GM10266 (cell line): Measurements from ENCODE around the gene TBC1D4.

Source experiments
- DNase-seq: peaks from one replicate; pipeline ENCODE4 v3.0.0; 2012; ENCODE audit errors: extremely low spot score
- TF ChIP-seq, protein P1 (sequence below): IDR thresholded peaks from 2 replicates; pipeline ENCODE4 v1.5.1; 2012; ENCODE audit warnings: mild to moderate bottlenecking, low read depth; ENCODE audit not compliant: control insufficient read depth, insufficient read depth; ENCODE audit errors: missing control alignments

TBC1D4 gene

DNA sequence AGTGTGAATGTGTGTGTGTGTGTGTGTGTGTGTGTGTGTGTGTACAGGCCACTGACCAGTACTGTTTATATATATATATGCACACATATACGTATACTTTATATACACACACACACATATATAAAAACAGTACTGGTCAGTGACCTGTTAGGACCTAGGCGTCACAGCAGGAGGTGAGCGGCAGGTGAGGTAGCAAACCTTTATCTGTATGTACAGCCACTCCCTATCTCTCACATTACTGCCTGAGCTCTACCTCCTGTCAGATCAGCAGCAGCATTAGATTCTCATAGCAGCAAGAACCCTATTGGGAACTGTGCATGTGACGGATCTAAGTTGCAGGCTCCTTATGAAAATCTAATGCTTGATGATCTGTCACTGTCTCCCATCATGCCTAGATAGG lies 34.5 kb downstream of the TBC1D4 start:
- DNase-seq = no peak
- TF ChIP-seq, protein P1, sequence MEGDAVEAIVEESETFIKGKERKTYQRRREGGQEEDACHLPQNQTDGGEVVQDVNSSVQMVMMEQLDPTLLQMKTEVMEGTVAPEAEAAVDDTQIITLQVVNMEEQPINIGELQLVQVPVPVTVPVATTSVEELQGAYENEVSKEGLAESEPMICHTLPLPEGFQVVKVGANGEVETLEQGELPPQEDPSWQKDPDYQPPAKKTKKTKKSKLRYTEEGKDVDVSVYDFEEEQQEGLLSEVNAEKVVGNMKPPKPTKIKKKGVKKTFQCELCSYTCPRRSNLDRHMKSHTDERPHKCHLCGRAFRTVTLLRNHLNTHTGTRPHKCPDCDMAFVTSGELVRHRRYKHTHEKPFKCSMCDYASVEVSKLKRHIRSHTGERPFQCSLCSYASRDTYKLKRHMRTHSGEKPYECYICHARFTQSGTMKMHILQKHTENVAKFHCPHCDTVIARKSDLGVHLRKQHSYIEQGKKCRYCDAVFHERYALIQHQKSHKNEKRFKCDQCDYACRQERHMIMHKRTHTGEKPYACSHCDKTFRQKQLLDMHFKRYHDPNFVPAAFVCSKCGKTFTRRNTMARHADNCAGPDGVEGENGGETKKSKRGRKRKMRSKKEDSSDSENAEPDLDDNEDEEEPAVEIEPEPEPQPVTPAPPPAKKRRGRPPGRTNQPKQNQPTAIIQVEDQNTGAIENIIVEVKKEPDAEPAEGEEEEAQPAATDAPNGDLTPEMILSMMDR = no peak

DNA sequence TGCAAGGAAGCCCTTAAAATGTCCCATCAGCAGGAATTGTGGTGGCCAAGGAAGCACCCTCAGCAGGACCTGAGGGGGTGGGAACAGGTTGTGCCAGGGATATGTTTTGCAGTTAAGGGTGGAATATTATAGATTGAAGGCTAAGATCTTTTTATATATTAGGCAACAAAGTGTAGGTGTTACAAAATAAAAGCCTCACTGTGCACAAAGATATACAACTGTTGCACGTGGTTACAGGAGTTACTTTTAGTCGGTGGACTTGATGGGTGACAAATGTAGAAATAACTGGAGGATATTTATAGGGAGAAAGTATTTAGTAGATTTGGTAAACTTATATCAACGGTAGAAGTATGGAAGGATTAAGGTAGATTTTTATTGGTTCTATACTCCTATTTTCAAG lies 35.1 kb downstream of the TBC1D4 start:
- TF ChIP-seq, protein P1 = no peak
- no peak for DNase-seq

DNA sequence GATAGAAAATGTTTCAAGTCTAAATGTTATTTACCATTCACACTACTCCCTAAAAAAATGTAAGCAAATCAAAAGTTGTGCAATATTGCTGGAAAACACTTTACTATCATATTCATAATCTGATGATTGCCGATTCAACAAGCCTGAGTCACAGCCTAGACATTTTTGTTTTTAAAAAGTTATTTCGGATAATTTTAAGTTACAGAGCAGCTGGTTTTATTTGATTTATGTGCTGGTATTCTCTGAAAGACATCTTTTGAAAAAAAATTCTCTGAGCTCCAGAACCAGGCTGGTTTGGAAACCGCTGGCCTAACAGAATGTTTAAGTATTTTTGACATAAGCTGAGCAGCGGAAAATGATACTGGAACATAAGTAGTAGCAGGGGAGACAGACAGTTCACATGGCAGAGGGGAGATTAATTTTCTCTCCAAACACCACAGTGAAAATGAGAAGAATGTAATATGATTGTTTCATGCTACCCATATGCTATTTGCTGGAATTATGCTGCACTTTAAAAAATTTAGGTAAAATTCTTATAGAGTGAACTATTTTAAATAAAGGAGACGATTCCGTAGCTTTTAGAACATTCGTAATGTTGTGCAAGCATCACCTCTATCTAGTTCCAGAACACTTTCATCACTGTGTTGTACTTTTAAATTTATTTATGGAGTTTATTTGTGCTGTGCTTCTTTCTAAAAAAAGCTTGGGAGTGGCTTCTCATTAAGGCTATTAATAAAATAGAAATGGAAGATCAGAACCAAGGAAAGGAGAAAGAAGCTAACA lies 36.1 kb downstream of the TBC1D4 start:
- TF ChIP-seq, protein P1 = no peak
- DNase-seq = no peak

DNA sequence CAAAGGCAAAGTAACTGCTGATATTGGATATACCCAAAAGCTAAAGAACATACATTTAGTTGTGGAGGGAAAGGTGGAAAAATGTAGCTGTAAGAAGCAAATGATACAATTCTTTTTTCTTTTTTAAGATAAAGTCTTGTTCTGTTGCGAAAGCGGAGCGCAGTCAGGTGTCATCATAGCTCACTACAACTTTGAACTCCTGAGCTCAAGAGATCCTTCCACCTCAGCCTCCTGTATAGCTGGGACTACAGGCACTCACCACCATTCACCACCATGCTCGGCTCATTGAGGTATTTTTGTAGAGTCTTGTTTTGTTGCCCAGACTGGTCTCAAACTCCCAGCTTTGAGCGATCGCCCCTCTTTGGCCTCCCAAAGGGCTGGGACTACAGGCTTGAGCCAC lies 38.0 kb downstream of the TBC1D4 start:
- TF ChIP-seq, protein P1 = no peak
- no peak for DNase-seq

DNA sequence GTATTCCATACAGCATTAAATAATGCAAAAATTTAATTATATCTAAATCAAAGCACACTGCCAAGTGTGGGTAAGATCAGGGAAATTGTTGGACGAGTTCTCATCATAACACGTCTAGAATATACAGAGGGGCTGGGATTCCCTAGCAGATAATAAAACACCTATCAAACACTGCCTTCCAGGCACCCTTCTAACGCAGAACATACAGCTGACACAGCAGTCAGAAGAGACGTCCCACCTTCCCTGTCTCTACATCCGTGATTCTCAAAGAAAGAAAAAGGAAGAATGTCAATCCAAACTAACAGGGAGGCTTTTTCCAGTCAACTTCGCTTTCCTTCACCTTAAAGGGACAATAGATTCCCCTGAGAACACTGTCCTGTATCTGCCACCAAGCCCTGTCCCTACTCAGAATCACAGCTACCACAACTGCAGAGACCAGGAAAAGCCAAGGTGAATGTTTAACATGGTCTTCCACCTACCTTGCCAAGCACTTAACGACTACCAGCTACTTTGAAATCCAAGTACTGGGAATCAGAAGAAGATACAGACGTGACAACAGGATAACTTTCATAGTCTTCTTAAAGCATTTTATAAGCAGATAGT lies 38.5 kb downstream of the TBC1D4 start:
- DNase-seq = no peak
- TF ChIP-seq, protein P1 = no peak

DNA sequence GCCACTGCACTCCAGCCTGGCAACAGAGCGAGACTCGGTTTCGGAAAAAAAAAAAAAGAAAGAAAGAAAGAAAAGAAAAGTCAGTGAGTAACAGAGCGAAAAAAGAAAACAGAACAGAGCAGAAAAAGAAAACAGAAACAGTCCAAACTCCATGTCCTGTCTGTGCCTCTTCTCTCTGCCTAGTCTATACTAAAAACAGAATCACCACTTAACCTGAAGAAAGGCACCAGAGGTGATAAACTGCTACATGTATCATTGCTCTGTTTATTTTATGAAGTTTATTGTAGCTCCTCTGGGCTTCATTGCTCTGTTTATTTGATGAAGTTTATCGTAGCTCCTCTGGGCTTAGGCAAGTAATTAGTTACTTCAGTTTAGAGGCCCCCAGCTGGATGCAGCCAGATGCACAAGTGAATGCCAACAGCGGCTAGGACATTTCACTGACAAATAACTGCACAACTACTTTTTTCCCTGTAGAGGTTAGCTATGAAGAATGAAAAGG lies 39.2 kb downstream of the TBC1D4 start:
- no peak for DNase-seq
- TF ChIP-seq, protein P1 = no peak

DNA sequence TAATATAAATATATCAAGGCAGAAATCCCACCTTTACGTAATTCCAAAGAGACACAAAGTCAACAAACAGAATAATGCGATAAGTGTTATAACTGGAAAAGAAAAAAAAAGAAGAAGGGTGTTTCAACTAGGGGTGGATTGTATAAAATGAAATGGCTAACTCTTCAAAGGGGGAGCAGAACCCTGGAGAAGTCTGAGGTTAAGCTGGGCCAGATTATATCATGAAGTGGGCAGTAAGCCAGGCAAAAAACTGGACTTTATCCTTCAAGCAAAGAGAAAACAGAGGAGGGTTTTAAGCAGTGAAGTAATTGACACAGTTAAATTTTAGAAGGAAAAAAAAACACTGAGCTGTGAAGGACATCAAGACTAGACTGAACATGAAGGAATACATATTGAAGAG lies 41.9 kb downstream of the TBC1D4 start:
- no peak for DNase-seq
- TF ChIP-seq, protein P1 = no peak
